Measurements from ENCODE around the gene NDUFB1. TPM values are rescaled to one million over a fixed set of nuclear protein-coding genes. Genes with fewer than 3 reads are reported as not detected.

NDUFB1 gene
- total and polyA plus RNA-seq, 7 donors, result 374 to 1,626 (median 652) TPM

- DNase-seq, result no peak
- Histone ChIP-seq H3K4me1 (no peaks in the 10 kb centered on the region), H3K9me3 (no peaks in the 10 kb centered on the region), H3K4me3 (no peak overlapping the region), H3K36me3 (peaks cover 0 to 69% (median 40%) of the 10 kb centered on the region in 4 donors), H3K27me3 (no peaks in the 10 kb centered on the region), H3K27ac (no peak overlapping the region)
- 49 to 68% methylated on average over 3 of the region's 3 CpGs for WGBS, 2 donors
- intact Hi-C loops (cut with DNase I), result no loop called here
- no peak for TF ChIP-seq EP300 (IDR thresholded peaks at IDR 0.05)
- TF ChIP-seq CTCF (IDR thresholded peaks at IDR 0.05), result no peak
- TF ChIP-seq POLR2A (IDR thresholded peaks at IDR 0.05), result no peak
- no peak for TF ChIP-seq POLR2AphosphoS5 (IDR thresholded peaks at IDR 0.05)
These were observed 32.9 kb upstream of the NDUFB1 start for GRCh38 chr14:92154283-92154942.

- H3K27me3 ChIP-seq, result no peaks in the 10 kb centered on the region
- no peaks in the 10 kb centered on the region for H3K4me1 ChIP-seq
- H3K4me3 ChIP-seq, result no peak overlapping the region
- DNase-seq, result no peak
- 94 to 100% methylated on average over 1 of the region's 1 CpG for WGBS, 2 donors
- no peaks in the 10 kb centered on the region for H3K9me3 ChIP-seq
- TF ChIP-seq CTCF (IDR thresholded peaks at IDR 0.05) (no peak), POLR2AphosphoS5 (IDR thresholded peaks at IDR 0.05) (no peak)
- intact Hi-C loops (cut with DNase I), result no loop called here
- H3K27ac ChIP-seq, result no peak overlapping the region
- H3K36me3 ChIP-seq, result peaks cover 0 to 69% (median 41%) of the 10 kb centered on the region in 4 donors
These were observed 32.1 kb upstream of the NDUFB1 start for GRCh38 chr14:92153581-92153980.

GRCh38 chr14:92144708-92145107 is 23.2 kb upstream of the NDUFB1 start:
- 88 to 96% methylated on average over 2 of the region's 2 CpGs for WGBS, 2 donors
- Histone ChIP-seq H3K27me3 (no peaks in the 10 kb centered on the region), H3K4me1 (no peaks in the 10 kb centered on the region), H3K36me3 (peaks cover 10 to 100% (median 39%) of the 10 kb centered on the region in 4 donors), H3K4me3 (no peak overlapping the region), H3K27ac (no peak overlapping the region), H3K9me3 (no peaks in the 10 kb centered on the region)
- no peak for DNase-seq
- no peak for TF ChIP-seq POLR2AphosphoS5 (IDR thresholded peaks at IDR 0.05)
- intact Hi-C loops (cut with DNase I), result no loop called here

GRCh38 chr14:92143962-92144361 is 22.5 kb upstream of the NDUFB1 start:
- DNase-seq, result no peak
- Histone ChIP-seq H3K9me3 (no peaks in the 10 kb centered on the region), H3K27ac (no peak overlapping the region), H3K4me3 (no peak overlapping the region), H3K36me3 (peaks cover 10 to 100% (median 34%) of the 10 kb centered on the region in 4 donors), H3K27me3 (no peaks in the 10 kb centered on the region), H3K4me1 (no peaks in the 10 kb centered on the region)
- 87 to 93% methylated on average over 3 of the region's 3 CpGs for WGBS, 2 donors
- TF ChIP-seq POLR2AphosphoS5 (IDR thresholded peaks at IDR 0.05) (no peak), CTCF (IDR thresholded peaks at IDR 0.05) (no peak), POLR2A (IDR thresholded peaks at IDR 0.05) (no peak), EP300 (IDR thresholded peaks at IDR 0.05) (no peak)
- intact Hi-C loops (cut with DNase I), result no loop called here

- no peaks in the 10 kb centered on the region for H3K27me3 ChIP-seq
- 80 to 83% methylated on average over 4 of the region's 4 CpGs for WGBS, 2 donors
- TF ChIP-seq EP300 (IDR thresholded peaks at IDR 0.05), result no peak
- TF ChIP-seq CTCF (IDR thresholded peaks at IDR 0.05), result no peak
- TF ChIP-seq POLR2A (IDR thresholded peaks at IDR 0.05), result no peak
- no peak for TF ChIP-seq POLR2AphosphoS5 (IDR thresholded peaks at IDR 0.05)
- DNase-seq, result no peak
- H3K36me3 ChIP-seq, result peaks cover 10 to 100% (median 39%) of the 10 kb centered on the region in 4 donors
- intact Hi-C loops (cut with DNase I), result no loop called here
- H3K27ac ChIP-seq, result no peak overlapping the region
- no peaks in the 10 kb centered on the region for H3K4me1 ChIP-seq
- H3K9me3 ChIP-seq, result no peaks in the 10 kb centered on the region
- H3K4me3 ChIP-seq, result no peak overlapping the region
These were observed 21.8 kb upstream of the NDUFB1 start for GRCh38 chr14:92143309-92143708.
